ENCODE results near the gene REPS2. TPM values are rescaled to one million over a fixed set of nuclear protein-coding genes. Genes with fewer than 3 reads are reported as not detected.

The REPS2 gene
- total and polyA plus RNA-seq, 12 donors: 0.78 to 15.5 (median 6.3) TPM

GRCh38 chrX:17032351-17032750 is 85.9 kb downstream of the REPS2 start:
- ATAC-seq (peak in 2 of 8 donors; percentile 53 to 71), DNase-seq (no peak)
- H3K4me3 ChIP-seq: no peak overlapping the region
- H3K27ac ChIP-seq: no peak overlapping the region
- no peaks in the 10 kb centered on the region for H3K9me3 ChIP-seq
- H3K36me3 ChIP-seq: no peaks in the 10 kb centered on the region
- no peak for TF ChIP-seq CTCF (IDR thresholded peaks at IDR 0.05)
- H3K4me1 ChIP-seq: no peaks in the 10 kb centered on the region
- 78 to 80% methylated on average over 4 of the region's 4 CpGs for WGBS, 2 donors
- intact Hi-C loops (cut with DNase I): no loop called here
- H3K27me3 ChIP-seq: peaks cover 0 to 27% (median 0%) of the 10 kb centered on the region in 7 donors

- peaks cover 0 to 1% (median 0%) of the 10 kb centered on the region in 9 donors for H3K4me1 ChIP-seq
- no peaks in the 10 kb centered on the region for H3K9me3 ChIP-seq
- TF ChIP-seq CTCF (IDR thresholded peaks at IDR 0.05): no peak
- no peak for DNase-seq
- H3K27me3 ChIP-seq: peaks cover 0 to 27% (median 0%) of the 10 kb centered on the region in 7 donors
- H3K4me3 ChIP-seq: no peak overlapping the region
- no peaks in the 10 kb centered on the region for H3K36me3 ChIP-seq
- intact Hi-C loops (cut with DNase I): no loop called here
- H3K27ac ChIP-seq: no peak overlapping the region
- ATAC-seq: no peak
These were observed 86.8 kb downstream of the REPS2 start for GRCh38 chrX:17033225-17033624.

GRCh38 chrX:17035111-17035510 is 88.7 kb downstream of the REPS2 start:
- peaks cover 0 to 7% (median 2%) of the 10 kb centered on the region in 9 donors for H3K4me1 ChIP-seq
- no peak overlapping the region for H3K4me3 ChIP-seq
- intact Hi-C loops (cut with DNase I): no loop called here
- WGBS, 2 donors: 82 to 94% methylated on average over 3 of the region's 3 CpGs
- DNase-seq: no peak
- no peaks in the 10 kb centered on the region for H3K36me3 ChIP-seq
- no peak overlapping the region for H3K27ac ChIP-seq
- H3K27me3 ChIP-seq: peaks cover 0 to 26% (median 0%) of the 10 kb centered on the region in 7 donors
- no peaks in the 10 kb centered on the region for H3K9me3 ChIP-seq
- no peak for TF ChIP-seq CTCF (IDR thresholded peaks at IDR 0.05)
- ATAC-seq: no peak

GRCh38 chrX:17036171-17036961 is 89.9 kb downstream of the REPS2 start:
- intact Hi-C loops (cut with DNase I): no loop called here
- TF ChIP-seq CTCF (IDR thresholded peaks at IDR 0.05): no peak
- peaks cover 0 to 7% (median 2%) of the 10 kb centered on the region in 9 donors for H3K4me1 ChIP-seq
- no peak overlapping the region for H3K4me3 ChIP-seq
- no peaks in the 10 kb centered on the region for H3K36me3 ChIP-seq
- no peaks in the 10 kb centered on the region for H3K9me3 ChIP-seq
- no peak overlapping the region for H3K27ac ChIP-seq
- DNase-seq: no peak
- WGBS, 2 donors: 83 to 87% methylated on average over 4 of the region's 4 CpGs
- peaks cover 0 to 21% (median 0%) of the 10 kb centered on the region in 7 donors for H3K27me3 ChIP-seq
- no peak for ATAC-seq
